DMS79 treated with DMSO at 0.1 percent for 48 hours (cell line): ENCODE measurements around the gene NT5M.

ENCODE experiments used
- DNase-seq: peaks from one replicate; lab custom pipeline; 2025; lab: John Stamatoyannopoulos, UW

NT5M gene

GRCh38 chr17:17343896-17344506 is 40.8 kb downstream of the NT5M start:
- DNase-seq = no peak

- no peak for DNase-seq
Observed at GRCh38 chr17:17344507-17345293, 41.5 kb downstream of the NT5M start.

- no peak for DNase-seq
Observed at GRCh38 chr17:17345294-17345597, 42.1 kb downstream of the NT5M start.

GRCh38 chr17:17345686-17346427 is 42.7 kb downstream of the NT5M start:
- no peak for DNase-seq

GRCh38 chr17:17346428-17347233 is 43.5 kb downstream of the NT5M start:
- DNase-seq = no peak

GRCh38 chr17:17347234-17347955 is 44.2 kb downstream of the NT5M start:
- DNase-seq = no peak

- no peak for DNase-seq
Observed at GRCh38 chr17:17347956-17348871, 45.0 kb downstream of the NT5M start.

- no peak for DNase-seq
Observed at GRCh38 chr17:17348872-17349723, 45.9 kb downstream of the NT5M start.

- no peak for DNase-seq
Observed at GRCh38 chr17:17349724-17350106, 46.5 kb downstream of the NT5M start.

- DNase-seq = no peak
Observed at GRCh38 chr17:17350491-17351355, 47.5 kb downstream of the NT5M start.

- DNase-seq = no peak
Observed at GRCh38 chr17:17351356-17351891, 48.3 kb downstream of the NT5M start.

- no peak for DNase-seq
Observed at GRCh38 chr17:17351901-17352781, 49.0 kb downstream of the NT5M start.

GRCh38 chr17:17352836-17353624 is 49.9 kb downstream of the NT5M start:
- DNase-seq = no peak

GRCh38 chr17:17353625-17354484 is 50.7 kb downstream of the NT5M start:
- DNase-seq = no peak

- peak; percentile 45 for DNase-seq
Observed at GRCh38 chr17:17354560-17355349, 51.6 kb downstream of the NT5M start.
